ENCODE measurements around the gene GCG.

The GCG gene

DNA sequence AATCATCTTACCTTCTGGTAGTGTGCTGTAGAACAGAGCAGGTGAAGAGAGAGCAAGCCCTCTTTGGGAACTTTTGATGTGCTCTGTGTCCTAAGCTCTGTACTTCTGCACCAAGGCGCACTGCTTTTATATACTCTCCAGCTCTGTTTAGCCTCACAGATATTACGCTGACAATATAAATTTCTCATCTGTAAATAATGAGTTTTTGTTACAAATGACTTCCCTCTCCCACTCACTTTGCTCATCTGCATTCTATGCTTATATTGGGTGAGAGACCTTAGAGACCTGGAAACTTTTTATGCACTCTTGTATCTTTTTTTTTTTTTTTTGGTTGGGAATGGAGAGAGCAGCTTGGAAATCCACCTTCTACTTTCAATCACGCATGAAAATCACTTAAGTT, at the start of gene GCG:
TSS of gene GCG (minus strand) at position 101 of the 400 bp plus-strand sequence. CDS start 3,069 bp downstream, outside the sequence.
- no peak for DNase-seq (ENCODE audit: low spot score)

DNA sequence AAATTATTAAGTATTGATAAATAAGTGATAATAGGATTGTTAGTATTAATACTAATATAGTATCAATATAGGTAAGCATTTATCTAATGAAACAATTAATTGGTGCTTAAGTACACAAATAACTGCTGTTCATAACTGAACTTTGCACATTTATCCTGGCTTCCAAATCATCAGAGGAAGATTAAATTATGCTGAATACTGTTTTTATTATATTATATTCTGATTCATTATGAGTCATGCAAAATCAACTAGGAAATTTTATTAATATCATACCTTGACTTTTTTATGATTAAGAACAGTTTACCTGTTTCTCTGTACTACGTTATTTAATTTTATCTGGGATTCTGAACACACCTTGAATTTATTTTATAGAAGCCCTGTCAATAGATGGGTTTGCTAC, 48.6 kb upstream of the GCG start:
- DNase-seq (ENCODE audit: low spot score): no peak

DNA sequence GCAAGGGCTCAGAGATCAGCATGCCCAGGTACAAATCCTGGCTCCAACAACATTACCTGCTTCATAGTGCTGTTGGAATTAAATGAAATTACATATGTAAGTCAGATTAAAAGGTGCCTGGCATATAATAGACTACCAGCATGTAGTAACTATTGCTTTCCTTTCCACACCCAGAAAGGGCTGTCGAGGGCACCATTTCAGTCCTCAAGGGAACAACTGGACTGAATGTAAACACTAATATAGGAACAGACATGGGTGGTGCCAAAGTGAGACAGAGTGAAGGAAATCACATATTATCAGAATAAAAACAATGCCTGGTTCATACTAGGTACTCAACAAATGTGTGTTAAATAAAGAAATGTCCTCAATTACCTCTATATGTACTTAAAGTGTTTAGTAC, 47.9 kb upstream of the GCG start:
- DNase-seq (ENCODE audit: low spot score): no peak

DNA sequence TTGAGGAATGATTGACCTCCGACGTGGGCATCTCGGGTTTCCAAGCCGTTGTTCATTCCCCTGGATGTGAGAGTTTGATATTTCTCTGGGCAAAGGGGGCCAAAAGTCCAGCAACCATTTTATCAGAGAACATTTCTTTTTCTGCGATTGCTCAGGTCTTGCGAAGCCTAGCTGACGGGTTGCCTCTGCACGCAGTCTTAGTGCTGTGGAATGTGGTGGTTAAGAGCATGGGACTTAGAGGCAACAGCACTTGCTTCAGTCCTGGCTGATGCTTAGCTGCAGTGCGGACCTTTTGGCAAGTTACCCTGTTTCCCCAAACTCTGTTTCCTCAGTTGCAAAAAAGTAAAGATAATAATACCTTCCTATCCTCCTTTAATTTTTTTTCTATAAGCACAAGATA, 46.2 kb upstream of the GCG start:
- DNase-seq (ENCODE audit: low spot score): no peak

DNA sequence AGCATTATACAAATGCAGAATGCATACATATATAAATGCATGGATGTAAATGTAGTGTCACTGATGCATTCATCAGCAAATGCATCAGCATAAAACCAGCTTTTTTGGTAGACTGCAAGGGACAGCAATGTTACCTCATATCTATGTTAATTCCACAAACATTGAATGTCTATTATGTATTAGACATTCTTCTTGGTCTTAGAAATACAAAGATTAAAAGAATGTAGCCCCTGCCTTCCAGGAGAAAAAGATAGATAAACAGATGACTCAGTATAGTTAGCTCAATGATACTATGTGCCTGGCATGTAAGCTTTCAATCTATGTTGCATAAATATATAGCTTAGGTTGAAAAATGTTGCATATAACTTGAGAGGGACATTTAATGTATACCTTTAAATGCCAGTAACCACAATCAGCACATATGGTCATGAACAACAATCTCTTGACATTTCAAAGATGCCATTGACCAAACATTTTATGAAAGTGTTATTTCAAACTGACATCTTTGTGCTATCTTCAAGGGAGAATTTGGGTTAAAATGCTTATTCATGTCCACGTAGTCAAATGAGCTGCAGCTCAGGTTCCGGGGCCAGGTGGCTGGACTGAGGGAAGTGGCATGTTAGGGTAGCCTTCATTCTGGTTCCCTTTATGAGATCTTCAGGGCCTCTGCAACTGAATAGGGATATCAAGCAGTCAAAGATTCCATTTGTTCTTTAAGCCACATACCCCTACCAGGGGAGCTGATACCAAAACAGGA, 45.2 kb upstream of the GCG start:
- no peak for DNase-seq (ENCODE audit: low spot score)

DNA sequence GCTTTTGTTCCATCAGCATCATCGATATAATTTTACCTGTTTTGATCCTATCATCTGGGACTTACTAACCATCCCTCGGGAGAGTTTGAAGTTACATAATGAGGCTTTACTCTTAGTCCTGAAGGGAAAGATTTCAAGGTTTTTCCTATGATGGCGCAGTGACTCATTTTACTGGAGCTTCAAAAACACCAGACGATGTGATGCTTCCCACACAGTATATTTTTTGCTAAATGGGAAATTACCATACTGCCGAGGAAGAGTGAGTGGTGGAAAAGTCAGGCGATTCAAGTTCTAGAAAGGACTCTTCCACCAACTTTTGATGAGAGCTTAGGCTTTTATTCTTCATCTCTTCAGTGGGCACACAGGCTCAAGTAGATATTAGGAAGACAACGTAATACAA, 44.6 kb upstream of the GCG start:
- DNase-seq (ENCODE audit: low spot score): no peak

DNA sequence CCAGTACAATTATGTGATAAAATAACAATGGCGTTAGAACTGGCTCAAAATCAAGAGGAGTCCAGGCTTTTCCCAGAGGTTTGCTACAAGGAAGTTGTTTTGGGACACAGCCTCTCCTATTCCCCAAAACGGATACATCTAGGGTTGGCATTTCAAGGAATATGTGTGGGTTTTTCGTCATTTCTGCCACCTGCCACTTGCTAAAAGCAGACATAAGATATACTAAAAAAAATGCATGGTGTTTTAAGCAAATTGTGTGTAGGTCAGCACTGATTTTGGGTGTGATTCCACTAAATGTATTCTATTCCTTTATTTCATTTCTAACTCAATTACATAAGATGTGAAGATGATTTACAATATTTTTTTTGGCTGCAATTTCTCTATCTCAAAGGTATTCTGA, 36.4 kb upstream of the GCG start:
- no peak for DNase-seq (ENCODE audit: low spot score)

DNA sequence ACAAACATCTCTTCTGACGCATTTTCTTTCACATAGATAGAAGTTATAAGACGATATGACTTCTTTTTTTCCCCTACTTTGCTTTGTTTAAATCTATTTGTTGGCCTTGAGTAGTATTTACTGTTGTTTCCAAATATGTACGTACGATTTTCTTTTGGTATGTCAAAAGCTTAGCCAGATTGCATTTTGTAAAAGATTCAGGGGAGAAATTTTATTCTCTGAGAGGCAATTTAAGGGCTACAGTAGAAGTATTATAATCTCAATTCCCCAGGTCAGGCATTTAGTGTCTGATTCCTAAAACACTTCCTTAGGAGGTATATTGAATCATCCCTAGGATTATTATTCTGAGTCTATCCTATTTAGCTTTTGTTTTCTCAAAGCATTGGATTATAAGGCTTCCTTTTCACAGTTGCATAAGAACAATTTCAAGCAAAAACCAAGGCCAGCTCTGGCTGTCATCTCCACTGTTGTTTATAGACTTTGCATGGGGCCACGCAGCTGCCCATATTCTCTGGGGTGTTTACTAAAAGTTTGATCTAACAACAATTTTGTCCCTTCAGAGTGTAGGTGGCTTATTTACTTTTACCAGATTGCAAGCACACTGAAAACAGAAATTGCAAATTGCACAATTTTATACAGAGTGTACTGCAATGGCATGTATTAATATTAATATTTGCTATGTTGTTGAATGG, 33.6 kb upstream of the GCG start:
- DNase-seq (ENCODE audit: low spot score): no peak

DNA sequence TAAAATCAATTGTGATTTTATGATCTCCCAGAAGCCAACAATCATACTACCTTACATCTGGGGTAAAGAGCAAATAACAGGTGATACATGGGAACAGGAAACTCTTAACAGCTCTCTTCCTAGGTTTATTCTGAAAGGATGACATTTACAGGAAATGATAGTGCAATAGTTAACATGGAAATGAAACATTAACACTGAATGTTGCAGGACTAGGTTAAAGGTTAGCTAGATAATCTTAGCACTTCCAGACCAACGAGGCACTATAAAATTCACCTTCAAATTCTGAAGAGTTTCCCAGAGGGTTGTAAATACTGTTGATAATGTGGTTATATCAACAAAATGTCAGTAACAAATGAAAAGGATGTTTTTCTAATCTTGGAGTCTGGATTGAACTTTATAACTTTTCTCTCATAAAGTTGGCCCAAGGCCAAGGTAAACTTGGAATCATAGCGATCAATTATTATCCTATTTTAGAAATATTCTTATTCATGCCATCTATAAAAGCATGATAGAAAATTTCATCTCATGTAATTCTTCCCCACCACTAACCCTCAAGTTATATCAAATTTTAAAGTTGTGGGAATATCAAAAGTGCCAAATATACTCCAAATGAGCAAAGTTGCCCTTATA, 32.9 kb upstream of the GCG start:
- DNase-seq (ENCODE audit: low spot score): no peak

DNA sequence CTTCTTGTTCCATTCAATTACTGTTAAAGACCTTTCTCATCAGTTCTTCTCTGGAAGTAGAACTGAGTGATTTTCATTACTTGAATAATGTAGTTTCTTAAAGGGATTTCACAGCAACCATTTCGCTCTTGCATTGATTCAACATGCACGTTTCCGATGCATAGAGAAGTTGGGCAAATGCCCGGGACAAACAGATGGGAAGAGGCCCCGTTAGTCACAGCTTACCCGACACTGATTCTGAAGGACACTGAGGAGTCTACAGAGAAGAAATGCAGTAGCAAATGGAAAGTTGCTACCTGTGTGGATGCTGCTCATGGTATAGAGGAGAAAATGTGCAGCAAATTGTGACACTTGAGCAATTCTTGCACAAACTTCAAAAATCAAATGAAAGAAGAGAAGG, 32.3 kb upstream of the GCG start:
- DNase-seq (ENCODE audit: low spot score): no peak

DNA sequence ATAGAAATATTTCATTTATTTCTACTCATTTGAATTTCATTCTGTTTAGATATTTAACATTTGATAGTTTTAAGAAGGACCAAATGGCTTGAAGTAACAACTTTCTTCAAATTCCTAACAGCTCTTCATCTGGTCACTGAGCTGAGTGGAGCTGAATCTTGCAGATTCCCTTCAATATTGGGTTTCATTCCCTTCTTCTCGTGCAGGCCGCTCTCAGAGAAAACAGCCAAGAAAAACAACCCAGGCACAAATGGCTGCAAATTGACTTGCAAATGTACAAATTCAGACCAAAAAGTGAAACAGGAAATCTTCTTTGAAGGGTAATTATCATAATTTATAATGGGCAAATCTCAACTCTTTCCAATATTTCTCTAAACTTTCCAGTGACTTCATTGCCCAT, 30.3 kb upstream of the GCG start:
- DNase-seq (ENCODE audit: low spot score): no peak

DNA sequence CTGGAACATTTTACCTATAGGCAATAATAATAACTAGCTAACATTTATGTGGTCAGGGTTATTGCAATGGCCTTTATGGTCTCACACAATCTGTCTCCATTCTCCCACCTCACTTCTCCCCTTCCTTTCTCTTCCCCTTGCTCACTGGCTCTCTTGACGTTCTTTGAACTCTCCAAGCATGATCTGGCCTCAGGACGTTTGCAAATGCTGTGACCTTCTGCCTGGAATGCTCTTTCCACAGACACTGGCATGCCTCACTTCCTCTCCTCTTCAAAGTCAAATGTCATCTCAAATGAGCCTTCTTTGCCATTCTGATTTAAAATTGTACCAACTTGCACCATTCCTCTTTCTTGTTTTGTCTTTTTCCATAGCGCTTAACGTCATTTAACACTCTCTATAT, 25.3 kb upstream of the GCG start:
- DNase-seq (ENCODE audit: low spot score): no peak

DNA sequence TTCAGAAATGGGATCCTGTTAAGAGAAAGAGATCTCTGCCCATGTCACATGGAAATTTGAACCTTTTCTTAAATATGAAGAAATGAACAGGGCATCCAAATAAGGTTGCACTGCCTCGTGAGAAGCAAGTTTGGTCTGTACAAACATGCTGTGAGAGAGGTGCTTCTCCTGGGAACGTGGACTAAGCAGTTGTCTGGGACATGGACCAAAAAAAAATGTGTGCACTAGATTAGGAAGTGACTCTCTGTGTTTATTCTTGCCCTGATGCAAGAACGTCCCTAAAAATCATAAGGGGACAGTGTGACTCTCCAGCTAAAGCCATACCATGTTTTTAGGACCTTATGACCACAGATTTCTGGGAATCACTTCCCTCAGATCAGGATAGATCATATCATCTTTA, 23.7 kb upstream of the GCG start:
- no peak for DNase-seq (ENCODE audit: low spot score)

DNA sequence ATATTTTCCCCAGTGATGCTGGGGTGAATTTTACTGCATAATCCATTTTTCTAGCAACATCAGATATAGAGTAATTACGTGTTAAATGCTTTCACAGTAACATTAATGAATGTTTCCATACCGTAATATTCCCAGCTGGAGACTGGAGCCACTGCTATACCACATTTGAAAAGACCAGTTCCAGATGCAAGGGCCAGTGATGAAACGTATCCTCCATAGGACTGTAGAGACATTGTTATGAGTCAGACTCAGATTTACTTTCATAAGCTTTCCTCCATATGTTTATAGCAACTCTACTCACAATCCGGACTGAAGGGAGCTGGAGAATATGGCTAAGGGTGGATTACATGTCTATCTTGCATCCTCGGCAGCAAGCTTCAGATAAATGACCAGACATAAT, 22.7 kb upstream of the GCG start:
- no peak for DNase-seq (ENCODE audit: low spot score)

DNA sequence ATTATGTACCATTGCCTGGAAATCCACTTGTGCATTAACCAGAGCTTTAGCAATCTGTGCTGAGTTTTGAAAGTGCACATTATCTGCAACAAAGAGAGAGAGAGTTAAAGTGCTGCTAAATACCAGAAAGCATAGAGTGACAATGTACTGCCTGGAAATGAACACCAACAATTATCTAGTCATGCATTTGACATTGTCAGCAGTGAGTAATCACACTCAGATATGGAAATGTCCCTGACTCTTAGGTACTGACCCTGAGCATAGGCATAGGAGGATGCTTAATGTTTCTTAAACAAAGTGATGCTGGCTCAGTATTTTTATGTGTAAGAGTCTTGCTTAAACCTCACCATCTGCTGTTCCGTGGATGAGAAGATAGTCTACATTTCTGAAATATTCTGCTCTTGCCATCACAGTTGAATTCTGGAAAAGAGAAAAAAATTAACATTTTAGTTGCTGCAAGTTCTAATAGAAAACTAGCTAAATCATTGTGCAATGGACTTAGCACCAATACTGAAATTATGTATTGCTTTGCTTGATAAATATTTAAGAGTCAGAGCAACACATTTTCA, 20.8 kb upstream of the GCG start:
- DNase-seq (ENCODE audit: low spot score): no peak

DNA sequence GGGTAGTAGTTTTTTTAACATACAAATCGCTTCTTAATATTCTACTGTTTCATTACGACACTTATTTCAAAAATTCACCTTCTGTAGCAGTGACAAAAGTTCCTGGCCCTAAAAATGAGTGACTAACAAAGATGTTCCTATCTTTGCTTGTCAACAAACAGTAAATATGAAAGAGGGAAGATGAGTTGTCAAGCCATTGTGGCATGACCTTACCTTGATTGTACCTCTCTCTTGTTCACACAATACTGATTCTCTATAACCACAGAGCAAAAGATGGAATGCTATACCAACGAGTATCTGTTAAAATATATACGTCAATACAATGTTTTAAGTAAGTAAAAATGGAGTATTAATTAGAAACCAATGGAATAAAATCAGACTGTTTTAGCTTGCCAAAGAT, 14.7 kb upstream of the GCG start:
- no peak for DNase-seq (ENCODE audit: low spot score)

DNA sequence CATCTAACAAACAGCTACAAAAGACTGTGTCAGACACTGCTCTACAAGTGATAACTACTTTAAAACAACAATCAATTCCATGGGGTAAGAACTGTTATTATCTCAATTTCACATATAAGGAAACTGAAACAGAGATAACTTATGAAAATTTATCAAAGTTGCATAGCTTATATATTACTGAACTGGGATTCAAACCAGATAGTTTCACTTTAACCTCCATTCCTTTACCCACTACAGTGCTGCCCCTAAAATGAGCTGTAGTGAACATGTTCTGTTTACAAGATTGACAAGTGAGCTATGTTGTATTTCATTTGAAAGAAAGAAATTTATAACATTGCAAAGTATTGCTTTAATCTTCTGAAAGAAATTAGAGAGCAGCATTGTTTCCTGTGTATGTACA, 14.1 kb upstream of the GCG start:
- no peak for DNase-seq (ENCODE audit: low spot score)

DNA sequence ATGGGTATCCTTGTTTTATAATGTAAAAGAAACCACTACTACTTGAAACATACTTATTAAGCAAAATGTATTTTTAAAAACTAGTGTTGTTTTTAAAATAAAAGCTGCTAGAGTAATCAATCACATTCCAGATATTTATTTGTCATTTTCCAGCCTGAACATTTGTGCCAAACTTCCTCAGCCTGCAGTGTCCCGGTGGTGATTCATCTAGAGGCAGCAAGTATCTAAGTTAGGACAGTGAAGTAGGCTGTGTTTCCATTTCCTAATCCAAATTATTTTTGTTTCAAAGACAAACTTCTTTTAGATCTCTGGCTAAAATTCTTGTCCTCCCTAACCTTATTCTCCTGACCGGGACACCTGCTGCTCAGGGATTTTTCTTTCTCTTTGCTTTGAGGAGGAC, 12.8 kb upstream of the GCG start:
- no peak for DNase-seq (ENCODE audit: low spot score)

DNA sequence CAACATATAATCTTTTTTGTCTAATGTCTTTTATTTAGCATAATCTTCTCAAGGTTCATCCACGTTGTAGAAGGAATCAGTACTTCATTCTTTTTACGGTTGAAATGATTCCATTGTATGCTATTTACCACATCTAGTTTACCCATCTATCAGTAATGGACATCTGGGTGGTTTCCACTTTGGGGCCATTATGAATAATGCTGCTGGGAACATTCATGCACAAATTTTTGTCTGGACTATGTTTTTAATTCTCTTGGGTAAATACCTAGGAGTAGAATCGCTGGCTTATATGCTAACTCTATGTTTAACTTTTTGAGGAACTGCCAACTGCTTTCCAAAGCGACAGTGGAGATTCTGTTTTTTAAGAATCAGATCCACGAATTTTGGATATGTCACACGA, 7.4 kb upstream of the GCG start:
- no peak for DNase-seq (ENCODE audit: low spot score)

DNA sequence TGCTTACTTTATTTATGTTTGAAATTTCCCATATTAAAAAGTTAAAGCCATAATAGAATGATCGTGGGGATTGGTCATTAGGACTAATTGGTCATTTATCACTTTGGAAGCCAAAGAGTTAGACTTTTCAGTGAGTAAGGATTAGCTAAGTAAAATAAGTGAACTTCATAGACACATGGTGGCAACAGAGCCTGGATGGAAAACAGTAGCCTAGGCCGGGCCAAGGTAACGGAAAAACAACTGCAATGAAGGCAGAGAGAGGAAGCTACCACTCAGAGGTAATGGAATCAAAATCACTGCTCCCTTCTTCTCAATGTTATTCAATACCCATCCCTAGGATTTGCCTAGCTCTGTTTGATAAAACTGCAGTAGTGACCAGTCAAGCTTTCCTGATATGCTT, 4.1 kb upstream of the GCG start:
- DNase-seq (ENCODE audit: low spot score): no peak

DNA sequence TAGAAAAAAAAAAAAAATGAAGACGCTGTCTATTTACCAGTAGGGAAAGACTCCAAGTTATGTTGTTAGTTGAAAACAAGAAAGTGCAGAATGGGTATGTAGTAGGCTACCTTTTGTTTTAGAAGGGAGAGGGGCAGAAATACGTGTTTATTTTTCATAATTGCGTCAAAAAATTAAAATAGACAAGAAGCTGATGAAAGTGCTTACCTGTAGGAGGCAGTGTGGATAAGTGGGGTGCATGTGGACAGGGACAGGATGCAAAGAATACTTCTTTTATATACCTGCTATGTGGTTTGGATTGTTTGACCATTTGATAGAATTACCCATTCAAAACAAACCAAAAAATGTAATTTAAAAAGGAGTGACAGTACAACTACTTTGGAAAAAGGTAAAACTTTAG, 3.0 kb upstream of the GCG start:
- no peak for DNase-seq (ENCODE audit: low spot score)

DNA sequence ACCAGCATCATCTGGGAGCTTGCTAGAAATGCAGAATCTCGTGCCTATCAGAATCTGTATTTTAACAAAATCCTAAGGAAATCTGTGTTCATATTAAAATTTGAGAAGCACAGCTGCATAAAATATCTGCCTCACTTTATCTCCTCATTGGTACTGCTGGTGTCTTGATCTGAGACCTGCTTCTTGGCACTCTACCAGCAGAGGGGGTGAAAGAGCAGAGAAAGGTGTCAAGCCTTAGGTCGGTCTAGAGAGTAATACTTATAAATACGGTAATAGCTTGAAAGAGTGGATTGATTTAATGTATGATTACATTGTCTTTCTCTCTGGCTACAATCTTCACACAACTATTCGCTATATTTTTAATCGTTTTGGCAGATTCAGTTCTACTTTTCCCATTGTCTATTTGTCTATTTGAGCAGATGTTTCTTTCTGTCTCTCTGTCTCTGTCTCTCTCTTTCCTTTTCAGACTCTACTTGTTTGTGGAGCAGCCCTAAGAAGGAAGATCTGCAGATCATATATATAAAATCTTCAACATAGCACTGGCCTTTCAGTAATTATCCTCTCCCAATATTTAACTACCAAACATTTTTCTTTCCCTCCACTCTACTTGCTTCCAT, 1.7 kb upstream of the GCG start:
- peak; percentile 59 for DNase-seq (ENCODE audit: low spot score)

DNA sequence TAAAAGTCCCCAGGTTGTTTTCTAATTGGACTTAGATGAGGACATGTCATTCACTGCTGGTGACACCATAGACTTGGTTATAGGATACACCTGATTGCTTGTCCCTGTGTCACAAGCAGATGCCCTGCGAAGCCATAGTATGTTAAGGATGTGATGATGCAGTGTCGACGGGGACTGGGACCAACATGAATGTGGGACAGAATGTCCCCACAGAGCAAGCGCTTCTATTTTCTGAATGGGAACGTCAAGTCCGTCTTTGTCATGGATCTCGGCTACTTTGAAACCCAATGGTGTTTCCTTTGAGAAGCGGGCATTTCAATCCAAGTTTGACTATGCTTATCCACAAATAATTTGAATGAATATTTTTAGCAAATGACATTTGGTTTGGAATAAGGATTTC, 2.1 kb downstream of the GCG start:
- no peak for DNase-seq (ENCODE audit: low spot score)
